Lower leg skin (tissue), 3 donors: ENCODE measurements around the gene PDGFD.

Source experiments
- CTCF ChIP-seq, 3 donors: fragments of 450-650 bp; IDR thresholded peaks; one replicate each; pipeline ENCODE4 v1.5.1; 2016; ENCODE audit warnings: antibody characterized with exemption in 3 of 3, mild to moderate bottlenecking in 3 of 3, moderate library complexity in 2 of 3
- POLR2A ChIP-seq, 2 donors: fragments of 450-650 bp; IDR thresholded peaks; one replicate each; pipeline ENCODE4 v1.6.1; 2016 to 2017; ENCODE audit warnings: antibody characterized with exemption in 2 of 2, mild to moderate bottlenecking in 1 of 2, moderate library complexity in 1 of 2

GRCh38 chr11:104206936-104207335, 43.0 kb upstream of the PDGFD start:
- TF ChIP-seq CTCF (IDR thresholded peaks at IDR 0.05) (no peak), POLR2A (IDR thresholded peaks at IDR 0.05) (no peak)
